ENCODE measurements around the gene MFSD6. TPM values are rescaled to one million over a fixed set of nuclear protein-coding genes. Genes with fewer than 3 reads are reported as not detected.

Gene MFSD6
- polyA plus RNA-seq, 1 donor from 2014 or later = 11.8 TPM

GRCh38 chr2:190515687-190516086, 107.5 kb downstream of the MFSD6 start:
- TF ChIP-seq REST (IDR thresholded peaks at IDR 0.05; ENCODE audit: borderline replicate concordance) (no peak), POLR2AphosphoS5 (IDR thresholded peaks at IDR 0.05) (no peak), RAD21 (conservative IDR thresholded peaks at IDR 0.05) (no peak), TAF1 (IDR thresholded peaks at IDR 0.05; ENCODE audit: low read depth) (no peak), EZH2 (IDR thresholded peaks at IDR 0.05; ENCODE audit: borderline replicate concordance, insufficient read depth, low read length, poor library complexity, severe bottlenecking) (no peak), EP300 (conservative IDR thresholded peaks at IDR 0.05; ENCODE audit: poor library complexity, severe bottlenecking) (no peak), CTCF (IDR thresholded peaks at IDR 0.05; ENCODE audit: poor library complexity, severe bottlenecking) (no peak), SMC3 (conservative IDR thresholded peaks at IDR 0.05; ENCODE audit: poor library complexity) (no peak), MXI1 (conservative IDR thresholded peaks at IDR 0.05; ENCODE audit: poor library complexity, severe bottlenecking) (no peak)
- no peaks in the 10 kb centered on the region for H3K9me3 ChIP-seq (ENCODE audit: low read length)

GRCh38 chr2:190517468-190517867, 109.3 kb downstream of the MFSD6 start:
- H4K20me1 ChIP-seq (ENCODE audit: insufficient read depth) = no peaks in the 10 kb centered on the region
- no peaks in the 10 kb centered on the region for H3K79me2 ChIP-seq (replicated peaks; ENCODE audit: insufficient read depth, low read length)
- H2AFZ ChIP-seq (ENCODE audit: low read depth, low read length) = no peak overlapping the region
- H3K4me3 ChIP-seq (ENCODE audit: low read length) = no peak overlapping the region
- H3K36me3 ChIP-seq (ENCODE audit: insufficient read depth, low read length) = no peaks in the 10 kb centered on the region
- no peaks in the 10 kb centered on the region for H3K9me3 ChIP-seq (ENCODE audit: low read length)
- H3K4me2 ChIP-seq (ENCODE audit: low read length) = no peak overlapping the region
- TF ChIP-seq POLR2AphosphoS5 (IDR thresholded peaks at IDR 0.05) = no peak
- no peak for TF ChIP-seq EZH2 (IDR thresholded peaks at IDR 0.05; ENCODE audit: borderline replicate concordance, insufficient read depth, low read length, poor library complexity, severe bottlenecking)
- TF ChIP-seq SMC3 (conservative IDR thresholded peaks at IDR 0.05; ENCODE audit: poor library complexity) = no peak
- TF ChIP-seq REST (IDR thresholded peaks at IDR 0.05; ENCODE audit: borderline replicate concordance) = no peak
- no peak for TF ChIP-seq RAD21 (conservative IDR thresholded peaks at IDR 0.05)
- no peak for TF ChIP-seq CTCF (IDR thresholded peaks at IDR 0.05; ENCODE audit: poor library complexity, severe bottlenecking)
- TF ChIP-seq MXI1 (conservative IDR thresholded peaks at IDR 0.05; ENCODE audit: poor library complexity, severe bottlenecking) = no peak
- TF ChIP-seq TAF1 (IDR thresholded peaks at IDR 0.05; ENCODE audit: low read depth) = no peak
- no peak for TF ChIP-seq EP300 (conservative IDR thresholded peaks at IDR 0.05; ENCODE audit: poor library complexity, severe bottlenecking)
- H3K27me3 ChIP-seq (ENCODE audit: insufficient read depth, low read depth, low read length) = no peaks in the 10 kb centered on the region
- no peaks in the 10 kb centered on the region for H3F3A ChIP-seq (ENCODE audit: insufficient read depth, low read length, poor library complexity, severe bottlenecking)
- no peaks in the 10 kb centered on the region for H3K9me2 ChIP-seq (ENCODE audit: insufficient read depth, low read length)
- no peak overlapping the region for H3K9ac ChIP-seq (ENCODE audit: low read length)
- no peak overlapping the region for H3K27ac ChIP-seq (ENCODE audit: low read length)

More at GRCh38 chr2:190515687-190516086, 107.5 kb downstream of the MFSD6 start:
- H3K27me3 ChIP-seq (ENCODE audit: insufficient read depth, low read depth, low read length) = no peaks in the 10 kb centered on the region
- no peaks in the 10 kb centered on the region for H3K9me2 ChIP-seq (ENCODE audit: insufficient read depth, low read length)
- H3F3A ChIP-seq (ENCODE audit: insufficient read depth, low read length, poor library complexity, severe bottlenecking) = no peaks in the 10 kb centered on the region
- no peak overlapping the region for H2AFZ ChIP-seq (ENCODE audit: low read depth, low read length)
- H3K27ac ChIP-seq (ENCODE audit: low read length) = no peak overlapping the region
- H3K36me3 ChIP-seq (ENCODE audit: insufficient read depth, low read length) = no peaks in the 10 kb centered on the region
- H3K4me2 ChIP-seq (ENCODE audit: low read length) = no peak overlapping the region
- no peak overlapping the region for H3K4me3 ChIP-seq (ENCODE audit: low read length)
- H3K79me2 ChIP-seq (replicated peaks; ENCODE audit: insufficient read depth, low read length) = no peaks in the 10 kb centered on the region
- H3K9ac ChIP-seq (ENCODE audit: low read length) = no peak overlapping the region
- no peaks in the 10 kb centered on the region for H4K20me1 ChIP-seq (ENCODE audit: insufficient read depth)

Measured in neural cell (in vitro differentiated cells).